Stimulated activated memory B cell treated with anti-CD40 and anti-IgM and Interleukin-4, amounts not matched to agents 10 μg/mL and 1 μg/mL and 100 μg/mL, for 72 hours (primary cell): ENCODE measurements around the gene PGR.
A peak's percentile ranks its signal among the peaks of the same experiment; 100 is the strongest.

Source experiments
- ATAC-seq: fragments of 150-1000 bp; cut with Tn5 transposase; 2 replicates; pipeline ENCODE4 v1.10.0; 2021
- H3K27ac Mint-ChIP-seq: one replicate; pipeline ENCODE4 v1.8.0; 2022; ENCODE audit warnings: mild to moderate bottlenecking, mixed read lengths
- H3K27me3 Mint-ChIP-seq: one replicate; pipeline ENCODE4 v1.8.0; 2022; ENCODE audit warnings: mixed read lengths
- H3K36me3 Mint-ChIP-seq: one replicate; pipeline ENCODE4 v1.8.0; 2022; ENCODE audit warnings: mixed read lengths
- H3K4me1 Mint-ChIP-seq: one replicate; pipeline ENCODE4 v1.8.0; 2022; ENCODE audit warnings: mixed read lengths
- H3K4me3 Mint-ChIP-seq: one replicate; pipeline ENCODE4 v1.8.0; 2022; ENCODE audit warnings: mild to moderate bottlenecking, moderate library complexity, mixed read lengths
- H3K9me3 Mint-ChIP-seq: one replicate; pipeline ENCODE4 v1.8.0; 2022; ENCODE audit warnings: mixed read lengths

PGR gene

GRCh38 chr11:101008961-101009689 is 120.5 kb downstream of the PGR start:
- peak overlapping the region; percentile 85 for H3K27ac Mint-ChIP-seq
- H3K9me3 Mint-ChIP-seq, result peaks cover 6% of the 10 kb centered on the region
- H3K4me3 Mint-ChIP-seq, result no peak overlapping the region
- H3K4me1 Mint-ChIP-seq, result peaks cover 22% of the 10 kb centered on the region
- H3K27me3 Mint-ChIP-seq, result no peaks in the 10 kb centered on the region
- H3K36me3 Mint-ChIP-seq, result peaks cover 4% of the 10 kb centered on the region
- ATAC-seq, result peak; percentile 89

GRCh38 chr11:101003468-101003867 is 126.1 kb downstream of the PGR start:
- H3K27ac Mint-ChIP-seq, result no peak overlapping the region
- no peak for ATAC-seq
- H3K4me1 Mint-ChIP-seq, result peaks cover 7% of the 10 kb centered on the region
- H3K27me3 Mint-ChIP-seq, result peaks cover 7% of the 10 kb centered on the region
- H3K4me3 Mint-ChIP-seq, result no peak overlapping the region
- H3K9me3 Mint-ChIP-seq, result peaks cover 3% of the 10 kb centered on the region
- H3K36me3 Mint-ChIP-seq, result no peaks in the 10 kb centered on the region

- H3K4me3 Mint-ChIP-seq, result no peak overlapping the region
- H3K27me3 Mint-ChIP-seq, result peaks cover 7% of the 10 kb centered on the region
- peak; percentile 87 for ATAC-seq
- peaks cover 6% of the 10 kb centered on the region for H3K4me1 Mint-ChIP-seq
- no peaks in the 10 kb centered on the region for H3K9me3 Mint-ChIP-seq
- H3K36me3 Mint-ChIP-seq, result no peaks in the 10 kb centered on the region
- no peak overlapping the region for H3K27ac Mint-ChIP-seq
Observed at GRCh38 chr11:100999756-101000155, 129.9 kb downstream of the PGR start.

- Mint-ChIP-seq H3K36me3 (no peaks in the 10 kb centered on the region), H3K9me3 (no peaks in the 10 kb centered on the region), H3K27ac (no peak overlapping the region), H3K27me3 (no peaks in the 10 kb centered on the region), H3K4me3 (no peak overlapping the region), H3K4me1 (peaks cover 6% of the 10 kb centered on the region)
- no peak for ATAC-seq
Observed at GRCh38 chr11:100994966-100995365, 134.6 kb downstream of the PGR start.

GRCh38 chr11:100991541-100991940 is 138.1 kb downstream of the PGR start:
- Mint-ChIP-seq H3K36me3 (no peaks in the 10 kb centered on the region), H3K27me3 (no peaks in the 10 kb centered on the region)

GRCh38 chr11:100990931-100991330 is 138.7 kb downstream of the PGR start:
- H3K4me1 Mint-ChIP-seq, result no peaks in the 10 kb centered on the region
- no peak overlapping the region for H3K27ac Mint-ChIP-seq
- H3K4me3 Mint-ChIP-seq, result no peak overlapping the region
- no peaks in the 10 kb centered on the region for H3K36me3 Mint-ChIP-seq
- no peaks in the 10 kb centered on the region for H3K9me3 Mint-ChIP-seq
- H3K27me3 Mint-ChIP-seq, result no peaks in the 10 kb centered on the region
- ATAC-seq, result no peak

More at GRCh38 chr11:100991541-100991940, 138.1 kb downstream of the PGR start:
- Mint-ChIP-seq H3K4me3 (no peak overlapping the region), H3K4me1 (no peaks in the 10 kb centered on the region), H3K9me3 (no peaks in the 10 kb centered on the region), H3K27ac (no peak overlapping the region)
- ATAC-seq, result no peak

- Mint-ChIP-seq H3K36me3 (no peaks in the 10 kb centered on the region), H3K9me3 (no peaks in the 10 kb centered on the region), H3K27me3 (no peaks in the 10 kb centered on the region), H3K4me1 (peaks cover 15% of the 10 kb centered on the region), H3K4me3 (no peak overlapping the region), H3K27ac (no peak overlapping the region)
- ATAC-seq, result peak; percentile 91
Observed at GRCh38 chr11:100984668-100985067, 144.9 kb downstream of the PGR start.

GRCh38 chr11:100981196-100981824 is 148.3 kb downstream of the PGR start:
- H3K27me3 Mint-ChIP-seq, result no peaks in the 10 kb centered on the region

GRCh38 chr11:100980156-100980555 is 149.5 kb downstream of the PGR start:
- H3K36me3 Mint-ChIP-seq, result no peaks in the 10 kb centered on the region
- ATAC-seq, result no peak
- no peak overlapping the region for H3K27ac Mint-ChIP-seq
- H3K4me3 Mint-ChIP-seq, result no peak overlapping the region
- no peaks in the 10 kb centered on the region for H3K27me3 Mint-ChIP-seq
- H3K4me1 Mint-ChIP-seq, result peaks cover 15% of the 10 kb centered on the region
- no peaks in the 10 kb centered on the region for H3K9me3 Mint-ChIP-seq

More at GRCh38 chr11:100981196-100981824, 148.3 kb downstream of the PGR start:
- Mint-ChIP-seq H3K9me3 (no peaks in the 10 kb centered on the region), H3K4me3 (no peak overlapping the region), H3K4me1 (peaks cover 15% of the 10 kb centered on the region), H3K27ac (no peak overlapping the region), H3K36me3 (no peaks in the 10 kb centered on the region)
- no peak for ATAC-seq
